Measurements from ENCODE around the gene RNF183. TPM values are rescaled to one million over a fixed set of nuclear protein-coding genes. Genes with fewer than 3 reads are reported as not detected.

RNF183 gene
- polyA plus RNA-seq, 3 donors = not detected

- intact Hi-C loops (cut with micrococcal nuclease) = no loop called here
- WGBS (ENCODE audit: insufficient coverage) = no CpG with 5 or more reads among the region's 3 CpGs
- Histone ChIP-seq H4K20me1 (ENCODE audit: insufficient read depth, low read length) (no peaks in the 10 kb centered on the region), H3K36me3 (replicated peaks in 1 of 2; ENCODE audit: control insufficient read depth in 1 of 2, insufficient read depth in 2 of 2, low read length in 2 of 2) (no peaks in the 10 kb centered on the region), H3K9ac (ENCODE audit: insufficient read depth, low read length, poor library complexity, severe bottlenecking) (no peak overlapping the region), H3K27ac (ENCODE audit: low read depth in 1 of 2, low read length in 2 of 2) (no peak overlapping the region), H3K9me3 (replicated peaks in 1 of 2; ENCODE audit: control insufficient read depth in 1 of 2, insufficient read depth in 1 of 2, low read length in 2 of 2) (no peaks in the 10 kb centered on the region), H3K4me3 (replicated peaks in 1 of 3; ENCODE audit: low read depth in 2 of 3, low read length in 3 of 3) (no peak overlapping the region), H3K4me2 (replicated peaks; ENCODE audit: extremely low read depth, low read length, poor library complexity, severe bottlenecking) (no peak overlapping the region), H3K4me1 (ENCODE audit: control insufficient read depth in 1 of 2, insufficient read depth in 2 of 2, low read length in 2 of 2) (no peaks in the 10 kb centered on the region), H3K79me2 (ENCODE audit: insufficient read depth, low read length) (no peaks in the 10 kb centered on the region), H3K27me3 (ENCODE audit: control insufficient read depth in 2 of 2, insufficient read depth in 2 of 2, low read length in 2 of 2) (no peaks in the 10 kb centered on the region), H2AFZ (ENCODE audit: insufficient read depth, low read depth, low read length, poor library complexity, severe bottlenecking) (peak overlapping the region; percentile 17)
- H3K4me1 Mint-ChIP-seq = no peaks in the 10 kb centered on the region
- no peak for TF ChIP-seq CTCF (IDR thresholded peaks at IDR 0.05)
- H3K4me3 Mint-ChIP-seq = no peak overlapping the region
- no peak for DNase-seq
- peaks cover 0 to 2% (median 0%) of the 10 kb centered on the region in 7 donors for H3K9me3 Mint-ChIP-seq
- H3K36me3 Mint-ChIP-seq = no peaks in the 10 kb centered on the region
- H3K27ac Mint-ChIP-seq = peak overlapping the region in 1 of 7 donors; percentile 46
- H3K27me3 Mint-ChIP-seq (ENCODE audit: low read depth in 3 of 3) = peaks cover 0 to 2% (median 0%) of the 10 kb centered on the region in 3 donors
Measured at GRCh38 chr9:113311961-113312360, 8.8 kb upstream of the RNF183 start.

- no peak for DNase-seq
- Histone ChIP-seq H3K79me2 (ENCODE audit: insufficient read depth, low read length) (no peaks in the 10 kb centered on the region), H3K27me3 (ENCODE audit: control insufficient read depth in 2 of 2, insufficient read depth in 2 of 2, low read length in 2 of 2) (no peaks in the 10 kb centered on the region), H3K36me3 (replicated peaks in 1 of 2; ENCODE audit: control insufficient read depth in 1 of 2, insufficient read depth in 2 of 2, low read length in 2 of 2) (no peaks in the 10 kb centered on the region), H3K27ac (ENCODE audit: low read depth in 1 of 2, low read length in 2 of 2) (no peak overlapping the region), H3K9ac (ENCODE audit: insufficient read depth, low read length, poor library complexity, severe bottlenecking) (no peak overlapping the region), H3K4me3 (replicated peaks in 1 of 3; ENCODE audit: low read depth in 2 of 3, low read length in 3 of 3) (no peak overlapping the region), H3K4me2 (replicated peaks; ENCODE audit: extremely low read depth, low read length, poor library complexity, severe bottlenecking) (no peak overlapping the region), H3K4me1 (ENCODE audit: control insufficient read depth in 1 of 2, insufficient read depth in 2 of 2, low read length in 2 of 2) (no peaks in the 10 kb centered on the region), H2AFZ (ENCODE audit: insufficient read depth, low read depth, low read length, poor library complexity, severe bottlenecking) (no peak overlapping the region), H4K20me1 (ENCODE audit: insufficient read depth, low read length) (no peaks in the 10 kb centered on the region), H3K9me3 (replicated peaks in 1 of 2; ENCODE audit: control insufficient read depth in 1 of 2, insufficient read depth in 1 of 2, low read length in 2 of 2) (no peaks in the 10 kb centered on the region)
- TF ChIP-seq CTCF (IDR thresholded peaks at IDR 0.05) = no peak
- peaks cover 0 to 2% (median 0%) of the 10 kb centered on the region in 7 donors for H3K9me3 Mint-ChIP-seq
- H3K36me3 Mint-ChIP-seq = no peaks in the 10 kb centered on the region
- intact Hi-C loops (cut with micrococcal nuclease) = no loop called here
- H3K27ac Mint-ChIP-seq = no peak overlapping the region
- no peaks in the 10 kb centered on the region for H3K4me1 Mint-ChIP-seq
- WGBS (ENCODE audit: insufficient coverage) = no CpG with 5 or more reads among the region's 3 CpGs
- no peak overlapping the region for H3K4me3 Mint-ChIP-seq
- peaks cover 0 to 2% (median 1%) of the 10 kb centered on the region in 3 donors for H3K27me3 Mint-ChIP-seq (ENCODE audit: low read depth in 3 of 3)
Measured at GRCh38 chr9:113310538-113310937, 7.4 kb upstream of the RNF183 start.
